ENCODE results near the gene FAM181A.

GRCh38 chr14:93973607-93974006 is 46.5 kb downstream of the FAM181A start:
- TF ChIP-seq CTCF (IDR thresholded peaks at IDR 0.05; ENCODE audit: insufficient read depth, low read length, poor library complexity, severe bottlenecking) (no peak), EZH2phosphoT487 (conservative IDR thresholded peaks at IDR 0.05; ENCODE audit: low read length) (no peak)
